Stimulated activated CD8-positive, alpha-beta memory T cell treated with anti-CD3 and anti-CD28 coated beads, Interleukin-15, amount 100 ng/mL, for 1 hour (primary cell): Measurements from ENCODE around the gene OR52I2.
A peak's percentile ranks its signal among the peaks of the same experiment; 100 is the strongest.

Experiments
- DNase-seq: peaks from one replicate; pipeline ENCODE4 v3.0.0-alpha.2; 2020; ENCODE audit warnings: low read depth

Gene OR52I2

DNA sequence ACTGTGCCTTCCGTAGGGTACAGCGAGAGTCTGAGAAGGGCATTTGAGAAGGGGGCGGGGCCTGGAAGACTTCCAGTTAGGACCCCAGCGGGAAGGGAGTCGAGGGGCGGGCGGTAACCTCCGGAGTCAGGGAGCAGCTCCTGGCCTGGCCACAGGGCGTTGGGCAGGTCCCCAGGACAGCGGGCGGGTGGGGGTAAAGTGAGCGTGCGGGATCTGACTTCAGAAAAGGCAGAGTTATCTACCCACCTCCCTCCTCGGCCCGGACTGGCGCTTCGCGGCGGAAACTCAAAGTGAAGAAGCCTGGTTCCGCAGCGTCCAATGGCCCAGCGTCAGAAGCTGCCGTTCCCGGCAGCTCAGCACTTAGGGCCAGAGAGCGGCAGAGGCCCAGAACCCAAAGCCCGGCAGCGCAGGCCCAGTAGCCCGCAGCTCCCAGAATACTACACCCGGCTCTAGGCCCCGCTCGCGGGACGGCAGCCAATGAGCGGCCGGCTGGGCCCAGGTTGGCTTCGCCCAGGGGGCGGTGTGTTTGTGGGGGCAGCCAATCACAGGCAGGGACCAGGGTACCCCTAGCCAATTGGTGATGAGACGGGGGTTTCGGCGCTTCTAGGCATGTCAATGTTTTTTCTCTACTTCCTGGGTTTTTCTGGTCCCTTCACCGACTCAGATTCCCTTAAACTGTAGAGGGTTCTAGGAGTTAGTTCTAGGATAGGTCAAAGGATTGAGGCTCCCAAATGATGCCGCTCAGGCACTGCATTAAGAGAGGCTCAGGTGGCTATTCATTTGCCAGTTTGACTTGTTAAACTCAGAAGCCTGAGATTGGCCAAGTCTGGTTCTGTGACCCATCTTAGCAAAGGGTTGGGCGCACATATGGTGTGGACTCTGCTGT is 26.5 kb downstream of the OR52I2 start, which contains the start of gene TRIM68:
TSS of gene TRIM68 (minus strand) at position 451 of the 886 bp plus-strand sequence. CDS start 2,727 bp downstream, outside the sequence.
- DNase-seq = peak; percentile 88

GRCh38 chr11:4610258-4610935 is 28.9 kb downstream of the OR52I2 start:
- no peak for DNase-seq

DNA sequence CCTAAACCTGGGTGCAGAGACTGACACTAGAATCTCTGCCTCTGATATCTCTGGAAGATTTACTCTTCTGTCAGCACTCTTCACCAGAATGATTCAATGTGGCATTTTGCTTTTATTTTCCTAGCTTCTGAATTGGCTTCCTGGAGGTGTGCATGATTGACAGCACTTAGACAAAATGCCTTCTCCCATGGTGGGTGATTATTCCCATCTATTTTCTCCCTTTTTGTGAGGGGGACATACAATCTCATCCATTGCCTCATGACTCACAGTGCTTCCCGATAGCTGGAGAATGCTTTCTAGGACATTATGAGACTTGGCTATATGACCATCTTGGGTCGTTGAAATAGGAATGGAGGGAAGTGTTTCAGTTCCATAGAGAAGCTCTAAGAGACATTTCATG is 30.4 kb downstream of the OR52I2 start:
- DNase-seq = no peak

- DNase-seq = no peak
Measured at GRCh38 chr11:4615856-4616444, 34.4 kb downstream of the OR52I2 start.

- DNase-seq = no peak
Measured at GRCh38 chr11:4619514-4619913, 38.0 kb downstream of the OR52I2 start.

DNA sequence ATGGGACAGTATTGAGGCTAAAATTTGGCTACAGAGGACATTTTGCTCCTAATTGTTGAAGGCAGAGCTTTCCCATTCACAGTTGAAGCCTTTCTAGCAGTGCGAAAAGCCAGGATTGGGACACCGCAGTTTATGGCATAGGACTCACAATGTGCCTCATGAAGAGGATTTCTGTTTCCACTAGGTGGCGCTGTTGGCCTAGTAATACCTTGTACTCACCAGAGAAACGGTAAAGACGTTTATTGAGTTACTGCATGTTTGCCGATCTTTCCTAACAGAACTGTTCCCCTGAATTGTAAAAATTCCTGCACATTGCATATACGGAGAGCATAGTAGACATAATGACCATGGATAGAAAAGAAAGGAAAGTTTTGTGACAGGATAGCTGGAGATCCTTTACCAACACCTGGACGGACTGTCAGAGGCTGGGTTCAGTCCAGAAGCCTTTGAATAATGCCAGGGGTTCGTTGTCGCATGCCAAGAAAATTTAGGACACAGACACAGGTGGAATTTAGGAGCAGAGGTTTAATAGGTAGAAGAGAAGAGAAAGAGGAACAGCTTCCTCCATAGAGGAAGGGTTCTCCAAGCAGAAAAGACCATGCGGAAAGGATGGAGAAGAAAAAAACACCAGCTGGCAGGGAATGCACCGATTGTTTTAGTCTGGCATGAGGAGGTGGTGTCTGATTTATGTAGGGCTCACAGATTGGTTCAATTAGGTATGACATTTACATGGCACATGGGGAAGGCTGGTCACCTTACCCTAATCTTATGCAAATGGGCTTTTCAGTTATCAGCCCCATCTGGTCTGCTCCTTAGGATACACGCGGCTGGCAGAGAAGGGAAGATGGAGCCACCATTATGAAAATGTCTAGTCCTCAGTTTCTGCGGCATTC is 44.9 kb downstream of the OR52I2 start:
- no peak for DNase-seq

DNA sequence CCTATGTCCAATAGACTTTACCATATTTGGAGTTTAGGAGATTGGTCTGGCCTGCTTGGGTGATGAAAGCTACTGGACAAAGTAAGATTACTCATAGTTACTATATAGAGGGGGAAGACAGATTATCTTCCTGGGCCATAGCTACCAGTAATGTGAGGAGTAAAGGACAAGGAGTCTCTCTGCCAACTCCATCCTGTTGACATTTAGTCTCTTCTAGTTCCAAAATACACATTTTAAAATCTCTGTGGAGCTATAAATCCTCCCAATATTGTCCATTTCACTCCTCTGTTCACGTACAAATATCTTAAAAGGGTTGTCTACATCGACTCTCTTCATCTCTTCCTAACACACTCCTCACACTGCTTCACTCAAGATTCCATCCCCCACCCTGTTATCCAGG is 54.6 kb downstream of the OR52I2 start:
- DNase-seq = no peak

GRCh38 chr11:4636962-4637661 is 55.6 kb downstream of the OR52I2 start, which contains the start of gene OR51D1:
TSS of gene OR51D1 (plus strand) at chr11:4637477. CDS start at chr11:4639791, 2,314 bp downstream.
- peak; percentile 43 for DNase-seq

- DNase-seq = no peak
Measured at GRCh38 chr11:4637662-4638047, 56.1 kb downstream of the OR52I2 start.

DNA sequence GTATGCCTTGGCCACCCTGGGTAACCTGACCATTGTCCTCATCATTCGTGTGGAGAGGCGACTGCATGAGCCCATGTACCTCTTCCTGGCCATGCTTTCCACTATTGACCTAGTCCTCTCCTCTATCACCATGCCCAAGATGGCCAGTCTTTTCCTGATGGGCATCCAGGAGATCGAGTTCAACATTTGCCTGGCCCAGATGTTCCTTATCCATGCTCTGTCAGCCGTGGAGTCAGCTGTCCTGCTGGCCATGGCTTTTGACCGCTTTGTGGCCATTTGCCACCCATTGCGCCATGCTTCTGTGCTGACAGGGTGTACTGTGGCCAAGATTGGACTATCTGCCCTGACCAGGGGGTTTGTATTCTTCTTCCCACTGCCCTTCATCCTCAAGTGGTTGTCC is 58.4 kb downstream of the OR52I2 start:
- no peak for DNase-seq

GRCh38 chr11:4641501-4641900 is 60.0 kb downstream of the OR52I2 start:
- DNase-seq = no peak

DNA sequence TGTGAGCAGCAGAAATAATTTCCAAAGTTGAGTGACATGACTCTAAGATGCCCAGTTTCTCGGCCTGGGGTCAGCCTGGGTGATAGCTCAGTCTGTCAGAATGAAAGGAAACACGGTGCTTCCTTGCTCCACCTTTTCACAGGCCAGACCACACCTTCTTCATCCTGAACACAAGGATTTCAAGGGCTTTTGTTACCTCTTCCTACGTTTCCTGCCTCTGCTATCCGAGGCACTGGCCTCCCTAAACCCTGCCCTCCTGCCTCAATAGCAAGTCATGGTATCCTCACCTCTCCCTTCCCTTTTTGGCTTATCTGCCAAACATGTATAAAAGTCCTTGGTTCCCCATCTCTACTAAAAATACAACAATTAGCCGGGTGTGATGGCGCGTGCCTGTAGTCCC is 60.5 kb downstream of the OR52I2 start:
- no peak for DNase-seq
